Measurements from ENCODE around the gene UBE2I.

GRCh38 chr16:1324286-1324826 lies 14.9 kb downstream of the UBE2I start:
- TF ChIP-seq CTCF (IDR thresholded peaks at IDR 0.05; ENCODE audit: insufficient read depth, low read length) (no peak), GABPA (IDR thresholded peaks at IDR 0.05; ENCODE audit: low read depth) (no peak)
